ENCODE measurements around the gene DLEU7.

- TF ChIP-seq POLR2A (IDR thresholded peaks at IDR 0.05): no peak
- TF ChIP-seq, protein P1, sequence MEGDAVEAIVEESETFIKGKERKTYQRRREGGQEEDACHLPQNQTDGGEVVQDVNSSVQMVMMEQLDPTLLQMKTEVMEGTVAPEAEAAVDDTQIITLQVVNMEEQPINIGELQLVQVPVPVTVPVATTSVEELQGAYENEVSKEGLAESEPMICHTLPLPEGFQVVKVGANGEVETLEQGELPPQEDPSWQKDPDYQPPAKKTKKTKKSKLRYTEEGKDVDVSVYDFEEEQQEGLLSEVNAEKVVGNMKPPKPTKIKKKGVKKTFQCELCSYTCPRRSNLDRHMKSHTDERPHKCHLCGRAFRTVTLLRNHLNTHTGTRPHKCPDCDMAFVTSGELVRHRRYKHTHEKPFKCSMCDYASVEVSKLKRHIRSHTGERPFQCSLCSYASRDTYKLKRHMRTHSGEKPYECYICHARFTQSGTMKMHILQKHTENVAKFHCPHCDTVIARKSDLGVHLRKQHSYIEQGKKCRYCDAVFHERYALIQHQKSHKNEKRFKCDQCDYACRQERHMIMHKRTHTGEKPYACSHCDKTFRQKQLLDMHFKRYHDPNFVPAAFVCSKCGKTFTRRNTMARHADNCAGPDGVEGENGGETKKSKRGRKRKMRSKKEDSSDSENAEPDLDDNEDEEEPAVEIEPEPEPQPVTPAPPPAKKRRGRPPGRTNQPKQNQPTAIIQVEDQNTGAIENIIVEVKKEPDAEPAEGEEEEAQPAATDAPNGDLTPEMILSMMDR (IDR thresholded peaks at IDR 0.05): no peak
These were observed 44.6 kb downstream of the DLEU7 start for GRCh38 chr13:50798923-50799322.

All from right lobe of liver (tissue), 4 donors.